H1 (cell line): ENCODE measurements around the gene ABCC9. TPM values are rescaled to one million over a fixed set of nuclear protein-coding genes. Genes with fewer than 3 reads are reported as not detected.

ENCODE experiments used
- RNF2 ChIP-seq: fragments of 200-900, 300-1000 bp; sonication (generic); IDR thresholded peaks from 2 replicates; pipeline ENCODE4 v1.7.1; 2016; ENCODE audit warnings: borderline replicate concordance, low read depth, mild to moderate bottlenecking, antibody characterized with exemption, low read length; ENCODE audit not compliant: poor library complexity, severe bottlenecking; ENCODE audit errors: missing control alignments
- SIRT6 ChIP-seq: IDR thresholded peaks from one replicate; pipeline ENCODE4 v1.7.1; 2012; ENCODE audit warnings: low read length, inconsistent platforms
- polyA plus RNA-seq, 7 experiments: library from polyadenylated mRNA; depleted of rRNA in 3 of 7; stranded (reverse) in 5 of 7; unstranded in 2 of 7; fragments of >200 nt in 5 of 7; fragments of 200-250 nt in 2 of 7; gene quantifications; 1 replicate in 5 of 7; 2 replicates in 1 of 7; 4 replicates in 1 of 7; pipeline versions ENCODE4 v1.2.1 to v1.2.3, GENCODE V29; 2011 to 2013; ENCODE audit warnings: missing spikeins in 2 of 7, mixed read lengths in 2 of 7
- total RNA-seq: library from RNA; stranded (reverse); fragmentation: NEBNext Ultra II Directional; extraction: Animal tissue kit (Norgen Biotek cat#: 25700); gene quantifications from 2 replicates; pipeline ENCODE4 v1.2.1, GENCODE V29; 2021

Gene ABCC9
- total and polyA plus RNA-seq, 2 of the 8 experiments (the other 6 are each of a cell fraction or from before 2014, with no cell fraction given): under 0.01 TPM; not detected in 1

GRCh38 chr12:21972055-21972454, 30.8 kb upstream of the ABCC9 start (continued):
- no peak for TF ChIP-seq SIRT6
- no peak for TF ChIP-seq RNF2
